Measurements from ENCODE around the gene VSIG10L2.

VSIG10L2 gene

DNA sequence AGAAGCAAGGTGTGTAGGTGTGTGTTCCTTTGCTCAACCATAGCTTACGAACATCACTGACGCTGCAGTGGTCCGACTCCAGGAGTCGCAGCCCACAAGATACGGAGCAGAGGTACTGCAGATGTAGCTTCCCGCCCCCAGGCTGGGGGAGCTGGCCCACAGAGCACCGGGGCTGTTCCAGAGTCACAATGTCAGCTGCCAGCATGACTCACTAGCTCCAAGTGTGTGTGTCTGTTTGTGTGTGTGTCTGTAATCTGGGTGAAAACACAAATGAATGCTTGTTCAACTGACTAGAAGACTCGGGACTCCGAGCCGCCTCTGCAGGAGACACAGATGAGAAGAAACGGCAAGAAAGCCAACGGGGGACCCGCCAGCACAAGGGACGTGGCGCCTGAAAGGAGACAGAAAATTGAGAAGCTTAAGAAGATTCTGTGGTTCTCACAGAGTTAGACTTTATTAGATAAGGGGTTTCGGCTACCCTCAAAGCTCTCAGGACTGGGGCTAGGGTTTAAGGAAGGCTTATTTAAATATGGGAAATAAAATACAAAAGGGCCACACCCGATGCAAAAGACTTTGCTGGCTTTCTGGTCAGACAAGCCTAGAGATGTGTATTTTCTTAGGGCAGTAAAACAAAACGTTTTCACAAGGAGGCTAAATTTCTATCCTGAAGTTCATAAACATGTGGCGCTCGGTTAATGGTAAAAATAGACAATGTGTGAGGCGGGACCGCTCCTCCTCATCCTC, 10.7 kb downstream of the VSIG10L2 start:
- Histone ChIP-seq H3K9ac (ENCODE audit: low read depth, low read length) (no peak overlapping the region), H3K4me3 (ENCODE audit: low read depth, low read length) (no peak overlapping the region), H3K36me3 (ENCODE audit: control insufficient read depth, insufficient read depth, low read length) (peaks cover 32% of the 10 kb centered on the region; the same call in 1 of the 2 replicates), H3K9me3 (ENCODE audit: control insufficient read depth, insufficient read depth, low read length) (no peaks in the 10 kb centered on the region), H3K27me3 (ENCODE audit: control insufficient read depth, insufficient read depth, low read length) (no peaks in the 10 kb centered on the region), H3K27ac (ENCODE audit: low read depth, low read length) (no peak overlapping the region), H3K4me1 (ENCODE audit: control insufficient read depth, insufficient read depth, low read length) (no peaks in the 10 kb centered on the region)

DNA sequence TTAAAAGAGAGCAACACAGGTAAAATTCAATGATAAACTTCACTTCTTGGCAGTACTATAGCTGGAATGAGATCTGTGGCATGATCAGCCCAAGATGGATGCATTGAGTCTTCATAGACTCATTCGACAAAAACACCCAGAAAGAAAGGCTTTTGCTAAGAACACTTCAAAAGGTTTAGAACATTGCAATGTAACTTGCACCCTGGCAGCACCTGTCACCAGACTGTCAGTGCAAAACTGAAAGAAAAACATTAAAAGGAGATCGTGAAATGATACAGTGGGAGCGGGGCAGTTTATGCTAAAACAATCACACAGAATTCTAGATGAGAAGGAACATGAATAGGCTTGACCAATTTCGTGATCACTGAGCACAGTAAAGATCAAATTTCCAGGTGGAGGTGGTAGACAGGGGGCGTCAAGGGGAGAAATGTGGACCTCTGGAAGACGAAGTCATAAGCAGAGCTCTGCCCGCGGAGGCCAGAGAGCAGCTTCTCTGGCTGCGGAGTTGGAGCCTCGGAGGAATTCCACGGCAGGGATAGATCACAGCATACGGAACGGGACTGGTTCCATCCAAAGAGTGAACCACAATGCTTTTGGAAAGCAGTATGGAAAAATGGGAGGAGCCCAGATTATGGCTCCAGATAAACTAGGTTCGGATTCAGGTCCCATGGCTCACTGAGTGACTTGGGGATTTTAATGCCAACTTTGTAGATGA, 11.9 kb downstream of the VSIG10L2 start:
- Histone ChIP-seq H3K27me3 (ENCODE audit: control insufficient read depth, insufficient read depth, low read length) (no peaks in the 10 kb centered on the region), H3K4me1 (ENCODE audit: control insufficient read depth, insufficient read depth, low read length) (no peaks in the 10 kb centered on the region), H3K9ac (ENCODE audit: low read depth, low read length) (no peak overlapping the region), H3K36me3 (ENCODE audit: control insufficient read depth, insufficient read depth, low read length) (peaks cover 39% of the 10 kb centered on the region; the same call in 1 of the 2 replicates), H3K27ac (ENCODE audit: low read depth, low read length) (no peak overlapping the region), H3K4me3 (ENCODE audit: low read depth, low read length) (no peak overlapping the region), H3K9me3 (ENCODE audit: control insufficient read depth, insufficient read depth, low read length) (peaks cover 3% of the 10 kb centered on the region; the same call in 1 of the 2 replicates)

DNA sequence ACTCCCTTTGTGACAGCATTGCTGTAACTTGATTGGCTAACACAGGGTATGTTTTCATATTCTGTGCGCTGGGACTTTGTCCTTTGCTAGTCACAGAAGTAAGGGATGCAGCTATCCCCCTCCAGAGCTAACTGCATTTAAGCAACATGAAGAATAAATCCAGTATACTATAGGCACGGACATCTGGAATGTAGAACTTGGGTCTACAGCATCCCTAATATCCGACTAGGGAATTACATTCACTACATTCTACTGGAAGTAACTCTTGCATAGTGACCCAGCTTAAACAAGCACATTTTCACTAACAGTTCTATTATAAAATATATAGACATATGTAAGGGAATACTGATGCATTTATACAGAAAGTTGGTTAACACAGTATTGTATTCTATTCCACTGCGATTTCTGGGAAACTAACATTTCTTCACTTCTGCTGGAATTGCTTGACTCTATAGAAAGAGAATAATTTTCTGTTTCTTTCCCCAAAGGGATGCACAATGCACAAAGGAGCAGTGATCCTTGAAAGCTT, 13.1 kb downstream of the VSIG10L2 start:
- H3K36me3 ChIP-seq (ENCODE audit: control insufficient read depth, insufficient read depth, low read length): peaks cover 39% of the 10 kb centered on the region; the same call in 1 of the 2 replicates
- H3K27me3 ChIP-seq (ENCODE audit: control insufficient read depth, insufficient read depth, low read length): no peaks in the 10 kb centered on the region
- no peak overlapping the region for H3K4me3 ChIP-seq (ENCODE audit: low read depth, low read length)
- no peak overlapping the region for H3K27ac ChIP-seq (ENCODE audit: low read depth, low read length)
- H3K9ac ChIP-seq (ENCODE audit: low read depth, low read length): no peak overlapping the region
- H3K9me3 ChIP-seq (ENCODE audit: control insufficient read depth, insufficient read depth, low read length): peaks cover 3% of the 10 kb centered on the region; the same call in 1 of the 2 replicates
- H3K4me1 ChIP-seq (ENCODE audit: control insufficient read depth, insufficient read depth, low read length): no peaks in the 10 kb centered on the region

DNA sequence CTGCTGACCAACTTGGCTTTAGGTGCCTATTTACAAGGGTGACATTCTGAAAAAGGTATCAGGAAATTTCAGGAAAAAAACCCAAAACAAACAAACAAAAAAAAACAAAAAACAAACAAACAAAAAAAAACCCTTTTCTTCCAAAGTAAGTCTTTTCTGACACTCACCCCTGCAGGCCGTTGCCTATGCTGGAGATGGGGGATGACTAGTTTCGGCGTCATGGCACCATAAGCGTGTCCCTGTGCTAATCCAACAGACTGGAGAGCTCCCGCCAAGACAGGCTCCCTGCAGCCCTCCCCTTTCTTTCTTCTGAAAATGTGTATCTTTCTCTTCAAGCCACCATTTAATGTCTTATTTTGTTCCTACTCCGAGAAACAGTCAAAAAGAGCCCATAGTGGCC, 13.7 kb downstream of the VSIG10L2 start:
- H3K4me3 ChIP-seq (ENCODE audit: low read depth, low read length): no peak overlapping the region
- no peaks in the 10 kb centered on the region for H3K27me3 ChIP-seq (ENCODE audit: control insufficient read depth, insufficient read depth, low read length)
- H3K9me3 ChIP-seq (ENCODE audit: control insufficient read depth, insufficient read depth, low read length): peaks cover 3% of the 10 kb centered on the region; the same call in 1 of the 2 replicates
- H3K4me1 ChIP-seq (ENCODE audit: control insufficient read depth, insufficient read depth, low read length): no peaks in the 10 kb centered on the region
- H3K9ac ChIP-seq (ENCODE audit: low read depth, low read length): no peak overlapping the region
- no peak overlapping the region for H3K27ac ChIP-seq (ENCODE audit: low read depth, low read length)
- peaks cover 39% of the 10 kb centered on the region; the same call in 1 of the 2 replicates for H3K36me3 ChIP-seq (ENCODE audit: control insufficient read depth, insufficient read depth, low read length)

DNA sequence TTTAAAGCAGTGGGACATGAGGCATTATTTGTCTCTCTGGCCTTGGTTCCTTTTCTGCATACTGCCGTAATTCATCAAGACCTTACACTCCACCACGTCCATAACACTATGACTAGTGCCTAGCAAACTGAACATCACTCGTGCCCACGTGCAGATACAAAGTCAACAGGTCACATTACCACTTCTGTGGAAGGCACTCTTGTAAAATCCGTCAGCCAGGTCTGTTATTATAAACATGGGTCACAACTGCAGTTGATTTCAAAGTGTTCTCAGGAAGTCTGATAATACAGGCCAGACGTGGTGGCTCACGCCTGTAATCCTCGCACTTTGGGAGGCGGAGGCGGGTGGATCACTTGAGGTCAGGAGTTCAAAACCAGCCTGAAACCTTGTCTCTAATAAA, 14.1 kb downstream of the VSIG10L2 start:
- no peak overlapping the region for H3K4me3 ChIP-seq (ENCODE audit: low read depth, low read length)
- H3K4me1 ChIP-seq (ENCODE audit: control insufficient read depth, insufficient read depth, low read length): no peaks in the 10 kb centered on the region
- H3K27me3 ChIP-seq (ENCODE audit: control insufficient read depth, insufficient read depth, low read length): no peaks in the 10 kb centered on the region
- H3K9ac ChIP-seq (ENCODE audit: low read depth, low read length): no peak overlapping the region
- H3K27ac ChIP-seq (ENCODE audit: low read depth, low read length): no peak overlapping the region
- peaks cover 39% of the 10 kb centered on the region; the same call in 1 of the 2 replicates for H3K36me3 ChIP-seq (ENCODE audit: control insufficient read depth, insufficient read depth, low read length)
- H3K9me3 ChIP-seq (ENCODE audit: control insufficient read depth, insufficient read depth, low read length): peaks cover 3% of the 10 kb centered on the region; the same call in 1 of the 2 replicates

DNA sequence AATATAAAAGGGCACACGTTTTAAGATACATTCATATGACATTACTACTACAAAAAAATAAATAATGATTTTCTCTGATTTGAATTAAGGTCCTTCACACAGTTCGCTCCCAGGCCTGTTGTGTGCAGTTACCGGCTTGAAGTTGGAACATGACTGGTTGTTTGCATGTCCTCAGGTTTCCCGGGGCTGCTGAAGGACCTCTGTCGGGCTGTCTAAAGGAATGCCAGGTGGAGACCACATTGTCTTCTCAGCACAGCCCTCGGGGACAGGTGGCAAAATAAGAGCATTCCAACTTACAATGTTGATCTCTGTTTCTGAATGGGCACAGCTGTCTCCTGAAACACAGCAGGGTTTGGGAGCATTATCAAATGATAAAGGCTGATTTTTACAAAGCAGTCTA, 14.9 kb downstream of the VSIG10L2 start:
- Histone ChIP-seq H3K36me3 (ENCODE audit: control insufficient read depth, insufficient read depth, low read length) (peaks cover 38% of the 10 kb centered on the region; the same call in 1 of the 2 replicates), H3K27ac (ENCODE audit: low read depth, low read length) (no peak overlapping the region), H3K9ac (ENCODE audit: low read depth, low read length) (no peak overlapping the region), H3K27me3 (ENCODE audit: control insufficient read depth, insufficient read depth, low read length) (no peaks in the 10 kb centered on the region), H3K4me1 (ENCODE audit: control insufficient read depth, insufficient read depth, low read length) (no peaks in the 10 kb centered on the region), H3K9me3 (ENCODE audit: control insufficient read depth, insufficient read depth, low read length) (peaks cover 3% of the 10 kb centered on the region; the same call in 1 of the 2 replicates), H3K4me3 (ENCODE audit: low read depth, low read length) (no peak overlapping the region)

DNA sequence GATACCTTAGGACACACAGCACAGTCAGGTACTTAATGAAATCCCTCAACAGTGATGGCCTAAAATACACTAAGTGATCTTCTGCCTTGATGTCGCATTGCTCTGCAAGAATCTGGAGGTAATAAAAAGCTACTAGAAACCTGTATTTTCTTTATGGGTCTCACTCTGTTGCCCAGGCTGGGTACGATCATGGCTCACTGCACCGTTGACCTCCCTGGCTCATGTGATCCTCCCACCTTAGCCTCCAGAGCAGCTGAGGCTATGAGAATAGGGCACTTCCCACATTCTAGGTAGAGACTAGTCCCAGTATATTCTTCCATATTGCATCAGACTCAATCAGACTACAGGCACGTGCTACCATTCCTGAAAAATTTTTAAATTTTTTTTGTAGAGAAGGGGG, 21.7 kb downstream of the VSIG10L2 start:
- H3K36me3 ChIP-seq (ENCODE audit: control insufficient read depth, insufficient read depth, low read length): peaks cover 4% of the 10 kb centered on the region; the same call in 1 of the 2 replicates
- no peaks in the 10 kb centered on the region for H3K27me3 ChIP-seq (ENCODE audit: control insufficient read depth, insufficient read depth, low read length)
- no peak overlapping the region for H3K9ac ChIP-seq (ENCODE audit: low read depth, low read length)
- no peak overlapping the region for H3K4me3 ChIP-seq (ENCODE audit: low read depth, low read length)
- no peak overlapping the region for H3K27ac ChIP-seq (ENCODE audit: low read depth, low read length)
- no peaks in the 10 kb centered on the region for H3K4me1 ChIP-seq (ENCODE audit: control insufficient read depth, insufficient read depth, low read length)
- peaks cover 2% of the 10 kb centered on the region; the same call in 1 of the 2 replicates for H3K9me3 ChIP-seq (ENCODE audit: control insufficient read depth, insufficient read depth, low read length)

DNA sequence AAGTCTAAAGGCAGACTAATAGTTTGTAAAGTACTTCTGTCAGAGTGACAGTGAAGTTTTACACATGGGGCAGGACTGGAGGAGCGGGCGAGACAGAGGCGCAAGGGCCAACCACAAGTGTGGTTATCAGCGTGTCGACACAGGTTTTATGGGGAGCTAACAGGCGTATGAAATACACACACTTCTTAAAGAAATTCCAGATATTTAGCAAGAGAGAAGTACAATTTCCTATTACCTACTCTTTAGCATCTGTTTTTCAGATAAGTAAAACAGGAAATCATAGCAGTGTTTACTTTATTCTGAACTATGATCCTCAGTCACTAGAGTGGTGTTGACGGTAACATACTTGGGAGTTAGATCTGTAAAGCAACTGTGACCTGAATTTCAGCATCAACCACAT, 22.5 kb downstream of the VSIG10L2 start:
- H3K36me3 ChIP-seq (ENCODE audit: control insufficient read depth, insufficient read depth, low read length): peaks cover 4% of the 10 kb centered on the region; the same call in 1 of the 2 replicates
- H3K9me3 ChIP-seq (ENCODE audit: control insufficient read depth, insufficient read depth, low read length): no peaks in the 10 kb centered on the region
- no peak overlapping the region for H3K9ac ChIP-seq (ENCODE audit: low read depth, low read length)
- no peaks in the 10 kb centered on the region for H3K4me1 ChIP-seq (ENCODE audit: control insufficient read depth, insufficient read depth, low read length)
- H3K4me3 ChIP-seq (ENCODE audit: low read depth, low read length): no peak overlapping the region
- H3K27ac ChIP-seq (ENCODE audit: low read depth, low read length): no peak overlapping the region
- no peaks in the 10 kb centered on the region for H3K27me3 ChIP-seq (ENCODE audit: control insufficient read depth, insufficient read depth, low read length)

DNA sequence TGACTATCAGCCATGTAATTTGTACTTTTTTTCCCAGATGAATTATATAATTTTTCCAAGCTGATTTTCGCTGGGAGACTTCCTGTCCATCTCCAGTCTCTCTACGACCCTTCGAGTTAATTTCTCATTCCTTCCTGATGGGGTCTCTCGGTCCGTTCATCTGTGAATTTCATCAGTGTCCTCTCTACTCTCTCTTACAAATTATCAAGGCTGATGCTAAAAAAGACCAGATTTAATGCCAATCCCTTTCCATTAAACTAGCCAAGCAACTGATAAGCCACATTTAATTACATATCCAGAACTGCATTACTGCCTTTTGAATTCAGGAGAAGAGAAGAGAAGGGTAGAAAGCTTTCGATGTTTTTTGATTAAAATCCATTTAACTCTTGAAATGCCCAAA, 25.8 kb downstream of the VSIG10L2 start:
- no peaks in the 10 kb centered on the region for H3K4me1 ChIP-seq (ENCODE audit: control insufficient read depth, insufficient read depth, low read length)
- no peak overlapping the region for H3K9ac ChIP-seq (ENCODE audit: low read depth, low read length)
- peaks cover 4% of the 10 kb centered on the region; the same call in 1 of the 2 replicates for H3K36me3 ChIP-seq (ENCODE audit: control insufficient read depth, insufficient read depth, low read length)
- no peak overlapping the region for H3K27ac ChIP-seq (ENCODE audit: low read depth, low read length)
- H3K27me3 ChIP-seq (ENCODE audit: control insufficient read depth, insufficient read depth, low read length): no peaks in the 10 kb centered on the region
- H3K9me3 ChIP-seq (ENCODE audit: control insufficient read depth, insufficient read depth, low read length): no peaks in the 10 kb centered on the region
- no peak overlapping the region for H3K4me3 ChIP-seq (ENCODE audit: low read depth, low read length)

DNA sequence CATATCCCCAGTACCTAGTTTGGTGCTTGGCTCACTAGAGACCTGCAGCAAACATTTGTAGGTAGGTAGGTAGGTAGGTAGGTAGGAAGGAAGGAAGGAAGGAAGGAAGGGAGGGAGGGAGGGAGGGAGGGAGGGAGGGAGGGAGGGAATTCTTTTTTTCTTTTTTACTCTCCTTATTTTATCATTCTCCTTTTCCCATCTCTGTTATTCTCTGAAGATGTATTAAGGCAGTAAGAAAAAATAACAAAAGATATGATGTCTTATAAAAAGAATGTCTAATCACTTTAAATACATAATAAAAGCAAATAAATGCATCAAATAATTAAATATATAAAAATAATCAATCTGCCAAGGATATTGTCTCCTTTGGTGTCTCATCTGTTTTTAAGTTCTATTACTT, 28.4 kb downstream of the VSIG10L2 start:
- no peak overlapping the region for H3K4me3 ChIP-seq (ENCODE audit: low read depth, low read length)
- peaks cover 11% of the 10 kb centered on the region; the same call in 1 of the 2 replicates for H3K36me3 ChIP-seq (ENCODE audit: control insufficient read depth, insufficient read depth, low read length)
- no peaks in the 10 kb centered on the region for H3K27me3 ChIP-seq (ENCODE audit: control insufficient read depth, insufficient read depth, low read length)
- H3K4me1 ChIP-seq (ENCODE audit: control insufficient read depth, insufficient read depth, low read length): no peaks in the 10 kb centered on the region; the same call in 1 of the 2 replicates
- no peak overlapping the region for H3K27ac ChIP-seq (ENCODE audit: low read depth, low read length)
- no peaks in the 10 kb centered on the region for H3K9me3 ChIP-seq (ENCODE audit: control insufficient read depth, insufficient read depth, low read length)
- no peak overlapping the region for H3K9ac ChIP-seq (ENCODE audit: low read depth, low read length)

DNA sequence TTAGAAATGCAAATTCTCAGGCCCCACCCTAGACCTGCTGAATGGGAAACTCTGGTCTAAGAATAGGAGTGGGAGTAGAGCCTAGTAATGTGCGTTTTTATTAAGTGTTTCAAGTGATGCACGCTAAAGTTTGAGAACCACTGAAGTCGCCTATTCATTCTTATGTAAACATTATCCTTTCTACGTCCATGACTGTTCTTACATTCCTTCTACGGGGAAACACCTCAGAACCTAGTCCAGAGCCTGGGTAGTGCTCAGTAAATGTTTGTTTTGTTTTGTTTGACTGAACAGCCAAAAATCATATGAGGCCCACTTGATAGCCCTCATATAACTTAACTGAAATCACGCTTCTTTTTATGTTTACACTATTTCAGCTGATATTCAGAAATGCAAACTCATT, 29.8 kb downstream of the VSIG10L2 start:
- Histone ChIP-seq H3K4me3 (ENCODE audit: low read depth, low read length) (no peak overlapping the region), H3K36me3 (ENCODE audit: control insufficient read depth, insufficient read depth, low read length) (peaks cover 7% of the 10 kb centered on the region; the same call in 1 of the 2 replicates), H3K27me3 (ENCODE audit: control insufficient read depth, insufficient read depth, low read length) (no peaks in the 10 kb centered on the region), H3K4me1 (ENCODE audit: control insufficient read depth, insufficient read depth, low read length) (peaks cover 10% of the 10 kb centered on the region; the same call in 1 of the 2 replicates), H3K27ac (ENCODE audit: low read depth, low read length) (no peak overlapping the region), H3K9me3 (ENCODE audit: control insufficient read depth, insufficient read depth, low read length) (no peaks in the 10 kb centered on the region), H3K9ac (ENCODE audit: low read depth, low read length) (no peak overlapping the region)
